HUDEP-2 (cell line): Measurements from ENCODE around the gene FBXO44.

Experiments used
- DNase-seq, 76 experiments: peaks; one replicate each; lab custom pipeline; 2025; ENCODE audit not compliant: unreplicated experiment in 76 of 76; lab: John Stamatoyannopoulos, UW

The FBXO44 gene

DNA sequence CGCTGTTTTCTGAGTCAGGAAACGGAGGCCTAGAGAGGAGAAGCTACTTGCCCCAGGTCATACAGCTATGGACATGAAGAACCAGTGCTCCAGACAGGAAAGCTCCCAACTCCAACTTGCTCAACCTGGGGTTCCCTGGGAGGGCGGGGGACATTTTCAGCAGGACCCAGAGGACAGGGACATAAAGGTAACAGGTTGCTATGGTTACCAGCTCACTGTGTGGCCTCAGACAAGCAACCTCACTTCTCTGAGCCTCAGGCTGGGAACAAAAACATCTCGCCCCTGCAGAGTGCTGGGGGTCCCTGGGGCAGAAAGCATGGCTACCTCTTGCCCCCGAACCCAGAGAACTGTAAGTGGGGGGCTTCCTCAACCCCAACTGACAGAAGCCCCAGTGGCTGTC, 16.6 kb upstream of the FBXO44 start:
- no peak for DNase-seq

DNA sequence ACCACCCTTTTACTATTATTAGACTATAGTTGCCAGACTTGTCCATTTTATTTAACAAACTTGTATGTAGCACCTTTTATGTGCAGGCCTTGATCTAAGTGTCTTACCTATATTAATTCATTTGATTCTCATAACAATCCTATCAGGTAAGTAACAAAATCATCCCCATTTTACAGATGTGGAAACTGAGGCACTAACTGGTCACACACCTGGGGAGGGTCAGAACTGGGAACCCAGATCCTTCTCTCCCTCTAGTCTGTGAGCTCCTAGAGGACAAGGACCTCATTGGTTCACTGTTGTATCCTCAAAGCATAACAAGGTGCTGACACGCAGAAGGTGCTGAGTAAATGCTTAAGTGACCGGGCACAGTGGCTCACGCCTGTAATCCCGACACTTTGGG, 15.3 kb upstream of the FBXO44 start:
- no peak for DNase-seq

DNA sequence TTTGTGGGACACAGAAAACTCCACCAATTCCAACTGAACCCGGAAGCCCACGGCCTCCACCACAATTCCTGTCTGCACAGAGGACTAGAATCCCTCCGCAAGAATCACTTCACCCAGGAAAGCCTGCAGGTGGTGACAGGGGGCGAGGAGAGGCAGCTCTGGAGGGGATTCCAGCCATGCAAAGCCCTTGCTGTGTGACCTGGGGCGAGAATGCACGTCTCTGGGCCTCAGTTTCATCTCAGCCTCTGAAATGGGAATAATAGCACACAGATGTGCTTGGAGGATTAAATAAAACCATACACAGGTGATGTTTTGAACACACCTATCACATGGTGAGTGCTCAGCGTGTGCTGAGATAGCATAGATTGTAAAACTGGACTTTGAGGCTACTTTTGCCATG, 14.6 kb upstream of the FBXO44 start:
- DNase-seq, result no peak

DNA sequence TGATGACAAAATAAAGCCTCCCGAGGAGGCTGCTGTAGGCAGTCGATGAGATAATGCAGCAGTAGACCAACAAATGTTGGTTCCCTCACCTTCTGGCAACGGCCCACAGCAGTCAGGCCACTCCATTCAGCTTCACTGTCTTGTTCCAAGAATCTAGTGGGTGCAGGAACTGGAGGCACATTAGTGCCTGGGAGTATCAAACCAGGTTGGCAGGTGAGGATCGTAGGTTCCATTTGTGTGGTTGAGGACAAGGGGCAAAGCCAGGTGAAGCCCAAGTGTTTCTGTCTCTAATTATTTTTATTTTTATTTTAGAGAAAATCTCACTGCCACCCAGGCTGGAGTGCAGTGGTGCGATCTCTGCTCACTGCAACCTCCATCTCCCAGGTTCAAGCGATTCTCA, 13.7 kb upstream of the FBXO44 start:
- no peak for DNase-seq

DNA sequence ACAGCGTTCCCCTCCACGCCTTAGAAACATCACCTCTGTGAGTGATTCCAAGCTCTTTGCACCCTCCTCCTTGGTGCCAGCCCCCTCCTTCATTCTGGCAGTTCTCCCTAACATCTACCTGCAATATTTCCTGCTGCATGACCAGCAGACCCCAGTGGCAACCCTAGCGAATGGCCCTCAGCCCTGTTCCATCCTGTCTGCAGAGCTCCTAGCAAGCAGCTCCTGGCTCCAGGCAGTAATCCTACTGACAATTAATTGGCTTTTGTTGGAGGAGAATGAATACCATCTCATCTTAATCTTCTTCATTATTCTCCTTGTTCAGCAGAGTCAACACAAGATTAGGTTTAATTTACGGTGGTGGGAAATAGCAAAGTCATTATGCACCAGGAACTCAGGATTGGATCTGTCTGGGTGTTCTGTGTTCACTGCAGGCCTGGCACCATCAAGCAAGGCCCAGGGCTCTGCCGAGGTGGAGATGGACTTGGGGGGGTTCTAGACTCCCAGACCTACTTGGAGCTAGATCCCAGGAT, 12.8 kb upstream of the FBXO44 start:
- DNase-seq, result no peak

DNA sequence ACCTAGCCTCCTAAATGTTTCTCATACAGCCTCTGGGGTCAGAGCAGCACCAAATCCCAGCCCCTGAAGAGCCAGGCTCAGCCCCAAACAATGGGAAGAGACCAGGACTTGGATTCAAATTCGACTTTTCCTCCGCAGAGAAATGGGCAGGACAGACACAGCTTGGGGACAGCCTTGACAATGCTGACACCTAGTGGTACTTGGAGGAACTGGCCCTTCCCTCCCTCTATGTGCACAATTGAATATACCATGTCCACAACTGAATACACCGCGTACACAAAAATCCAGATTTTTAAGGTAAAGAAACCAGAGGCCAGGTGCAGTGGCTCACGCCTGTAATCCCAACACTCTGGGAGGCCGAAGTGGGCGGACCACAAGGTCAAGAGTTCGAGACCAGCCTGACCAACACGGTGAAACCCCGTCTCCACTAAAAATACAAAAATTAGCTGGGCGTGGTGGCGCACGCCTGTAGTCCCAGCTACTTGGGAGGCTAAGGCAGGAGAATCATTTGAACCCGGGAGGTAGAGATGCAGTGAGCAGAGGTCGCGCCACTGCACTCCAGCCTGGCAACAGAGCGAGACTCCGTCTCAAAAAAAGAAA, 12.2 kb upstream of the FBXO44 start:
- peak in 49 of 76 experiments; percentile 3 to 65 (median 33) for DNase-seq

DNA sequence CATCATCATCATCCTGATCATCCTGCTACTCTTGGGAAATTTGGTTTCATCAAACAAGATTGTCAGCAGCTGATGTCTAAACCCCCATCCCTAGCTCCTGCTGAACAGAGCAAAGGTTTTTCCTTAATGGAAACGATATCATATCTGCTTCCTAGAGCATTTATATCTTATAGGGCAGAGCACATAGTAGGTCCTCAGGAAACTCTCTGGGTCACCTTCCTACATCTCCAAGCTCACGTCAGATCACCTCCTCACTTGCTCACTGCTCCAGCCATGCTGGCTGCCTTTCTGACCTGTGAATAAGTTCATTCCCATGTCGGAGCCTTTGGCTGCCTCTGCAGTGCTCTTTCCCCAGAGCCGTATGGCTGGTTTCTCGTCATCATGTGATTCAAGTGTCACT, 10.9 kb upstream of the FBXO44 start:
- DNase-seq, result no peak

DNA sequence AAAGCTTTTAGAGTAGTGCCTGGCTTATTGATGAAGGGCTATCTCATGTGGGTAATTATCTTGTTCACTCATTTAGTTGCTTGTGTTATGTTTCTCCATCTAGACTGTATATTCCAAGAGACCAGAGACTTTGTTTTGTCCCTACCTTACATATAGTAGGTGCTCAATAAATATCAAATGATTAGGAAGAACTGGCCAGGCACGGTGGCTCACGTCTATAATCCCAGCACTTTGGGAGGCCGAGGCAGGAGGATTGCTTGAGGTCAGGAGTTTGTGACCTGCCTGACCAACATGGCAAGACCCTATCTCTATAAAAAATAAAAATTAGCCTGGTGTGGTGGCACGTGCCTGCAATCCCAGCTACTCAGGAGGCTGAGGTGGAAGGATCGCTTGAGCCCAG, 9.4 kb upstream of the FBXO44 start:
- DNase-seq, result no peak

DNA sequence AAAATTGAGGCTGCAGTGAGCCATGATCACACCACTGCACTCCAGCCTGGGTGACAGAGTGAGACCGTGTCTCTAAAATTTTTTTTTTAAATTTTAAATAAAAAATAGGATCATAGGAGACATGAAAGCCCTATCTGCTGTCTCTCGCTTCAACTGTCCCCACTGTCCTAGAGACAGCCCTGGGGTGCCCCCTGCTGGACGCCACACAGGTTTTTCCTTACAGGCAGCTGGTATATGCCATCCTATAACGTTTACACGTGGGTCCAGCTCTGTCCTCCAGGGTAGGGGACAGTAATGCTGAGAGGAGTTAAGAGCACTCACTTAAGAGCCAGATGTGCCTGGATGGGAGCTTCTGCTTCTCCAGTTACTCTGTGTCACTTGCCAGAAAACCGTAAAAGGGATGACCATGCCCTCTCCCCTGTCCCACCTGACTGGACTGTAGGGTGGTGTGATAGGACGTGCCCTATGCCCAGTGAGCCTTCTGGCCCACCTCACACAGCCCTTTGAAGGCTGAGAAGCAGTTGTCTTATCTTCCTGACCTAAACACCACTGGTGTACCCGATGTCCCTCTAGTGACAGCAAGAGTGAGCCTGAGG, 8.9 kb upstream of the FBXO44 start:
- peak in 68 of 76 experiments; percentile 7 to 83 (median 63) for DNase-seq

DNA sequence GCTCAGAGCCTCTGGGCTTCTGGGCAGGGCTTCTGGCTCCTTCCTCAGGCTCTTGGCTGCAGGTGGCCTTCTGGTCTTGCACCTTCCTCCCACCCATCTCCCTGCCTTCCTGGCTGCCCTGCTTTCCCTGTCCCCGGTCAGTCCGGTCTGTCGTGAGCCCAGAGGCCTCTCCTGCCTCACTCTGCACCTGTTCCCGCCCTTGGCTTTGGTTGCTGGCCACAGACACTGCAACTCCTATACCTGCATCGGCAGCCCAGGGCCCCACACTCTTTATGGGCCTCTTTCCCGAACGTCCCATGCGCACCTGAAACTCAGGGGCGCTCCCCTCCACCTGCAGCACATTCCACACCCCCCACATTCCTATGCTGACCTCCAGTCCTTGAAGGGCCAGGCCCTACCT, 8.4 kb upstream of the FBXO44 start:
- DNase-seq, result no peak

DNA sequence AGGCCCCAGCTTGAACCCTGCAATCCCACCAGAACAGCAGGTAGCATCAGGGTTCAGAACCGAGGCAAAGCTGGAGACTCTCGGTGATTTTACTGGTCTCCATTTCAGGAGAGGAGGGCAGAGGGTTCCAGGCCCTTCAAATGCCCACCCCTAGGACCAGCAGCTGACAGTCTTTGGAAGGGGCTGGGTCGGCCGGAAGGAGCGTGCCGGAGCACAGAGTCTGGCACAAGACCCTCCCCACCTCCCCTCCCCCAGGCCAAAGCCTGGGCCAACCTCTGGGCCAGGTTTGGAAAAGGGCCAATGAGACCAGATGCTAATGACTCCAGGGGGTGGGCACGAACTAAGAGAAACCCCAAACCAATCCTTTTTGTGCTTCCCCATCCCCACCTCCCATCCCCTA, 7.3 kb upstream of the FBXO44 start:
- no peak for DNase-seq

DNA sequence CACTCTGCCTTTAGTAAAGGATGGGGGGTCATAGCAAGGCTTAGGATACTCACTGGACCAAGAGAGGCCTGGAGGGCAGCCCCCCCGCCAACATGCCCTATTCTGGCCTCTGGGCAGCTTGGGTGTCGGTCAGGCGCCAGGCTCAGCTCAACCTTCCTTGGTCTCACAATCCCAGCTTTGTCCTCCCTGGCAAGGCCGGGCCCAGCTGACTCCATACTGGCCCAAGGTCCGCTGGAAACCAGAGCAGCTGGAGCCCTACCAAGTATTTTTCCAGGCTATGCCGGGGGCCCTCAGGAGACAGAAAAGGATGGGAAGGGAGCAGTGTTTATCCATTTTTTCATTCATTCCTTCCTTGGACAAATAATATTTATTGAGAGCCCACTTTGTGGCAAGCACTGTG, 6.6 kb upstream of the FBXO44 start:
- no peak for DNase-seq

DNA sequence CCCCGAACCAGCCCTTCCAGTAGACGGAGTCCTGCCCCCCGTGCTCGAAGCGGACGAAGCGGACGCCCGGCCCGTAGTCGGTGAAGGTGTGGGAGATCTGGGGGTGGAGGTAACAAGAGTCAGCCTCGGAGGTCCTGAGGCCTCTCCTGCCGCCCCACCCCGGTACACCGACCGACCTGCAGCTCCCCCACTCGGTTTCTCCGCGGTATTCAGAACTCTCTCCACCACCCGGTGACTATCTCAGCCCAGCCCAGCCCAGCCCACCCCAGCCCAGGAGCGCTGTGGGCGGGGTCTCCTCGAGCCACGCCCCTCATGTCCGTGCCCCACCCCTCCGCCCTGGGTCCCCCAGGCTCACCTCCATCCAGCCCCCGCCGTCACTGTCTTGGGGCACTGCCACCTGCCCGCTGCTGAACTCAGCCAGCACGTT, 5.9 kb upstream of the FBXO44 start:
- DNase-seq, result peak in 24 of 76 experiments; percentile 3 to 40 (median 16)

DNA sequence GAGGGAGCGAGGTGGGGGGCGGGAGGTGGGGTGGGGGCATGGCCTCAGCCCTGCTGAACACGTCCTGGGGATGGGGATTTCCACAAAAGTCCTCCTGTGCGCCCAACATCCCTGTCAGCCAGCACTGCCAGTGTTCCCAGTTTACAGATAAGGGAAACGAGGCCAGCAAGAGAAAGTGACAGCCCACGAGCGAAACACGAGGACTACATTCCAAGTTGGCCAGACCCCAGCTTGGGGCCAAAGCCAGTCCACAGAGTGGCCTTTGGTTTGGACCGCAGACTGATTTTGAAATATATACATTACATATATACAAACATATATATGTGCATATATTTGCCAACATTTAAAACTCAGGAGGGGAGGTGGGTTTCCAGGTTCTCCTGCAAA, 5.4 kb upstream of the FBXO44 start:
- DNase-seq, result no peak

DNA sequence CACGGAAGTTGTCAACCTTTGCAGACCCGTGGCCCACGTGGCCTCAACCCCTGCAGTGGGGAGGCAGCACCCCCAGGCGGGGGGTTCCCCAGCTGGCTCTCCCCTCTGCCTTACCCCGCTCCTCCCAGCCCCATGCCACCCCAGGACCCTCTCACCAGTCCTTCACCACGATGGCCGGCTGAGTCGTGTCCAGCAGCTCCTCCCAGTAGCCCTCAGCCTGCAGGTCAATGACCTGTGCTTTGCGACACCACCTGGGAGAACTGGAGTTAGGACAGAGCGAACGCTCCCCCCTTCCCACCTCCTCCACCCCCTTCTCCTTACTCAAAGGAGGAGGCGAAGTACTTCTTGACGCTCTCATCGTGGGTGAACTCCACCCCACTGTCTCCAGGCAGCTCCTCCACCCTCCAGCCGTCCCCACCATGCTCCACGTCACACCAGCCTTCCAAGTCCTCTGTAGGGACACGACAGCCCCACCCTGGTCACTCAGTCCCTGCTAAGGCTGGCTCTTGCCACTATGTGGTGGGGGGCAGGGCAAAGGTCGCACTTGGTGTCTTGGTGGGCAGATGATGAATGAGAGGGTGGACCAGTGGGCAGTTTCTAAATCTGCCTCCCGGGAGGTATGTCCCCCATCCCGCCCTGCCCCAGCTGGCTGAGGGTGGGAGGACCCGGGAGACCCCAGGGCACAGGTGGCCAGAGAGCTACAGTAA, 4.9 kb upstream of the FBXO44 start:
- no peak for DNase-seq

DNA sequence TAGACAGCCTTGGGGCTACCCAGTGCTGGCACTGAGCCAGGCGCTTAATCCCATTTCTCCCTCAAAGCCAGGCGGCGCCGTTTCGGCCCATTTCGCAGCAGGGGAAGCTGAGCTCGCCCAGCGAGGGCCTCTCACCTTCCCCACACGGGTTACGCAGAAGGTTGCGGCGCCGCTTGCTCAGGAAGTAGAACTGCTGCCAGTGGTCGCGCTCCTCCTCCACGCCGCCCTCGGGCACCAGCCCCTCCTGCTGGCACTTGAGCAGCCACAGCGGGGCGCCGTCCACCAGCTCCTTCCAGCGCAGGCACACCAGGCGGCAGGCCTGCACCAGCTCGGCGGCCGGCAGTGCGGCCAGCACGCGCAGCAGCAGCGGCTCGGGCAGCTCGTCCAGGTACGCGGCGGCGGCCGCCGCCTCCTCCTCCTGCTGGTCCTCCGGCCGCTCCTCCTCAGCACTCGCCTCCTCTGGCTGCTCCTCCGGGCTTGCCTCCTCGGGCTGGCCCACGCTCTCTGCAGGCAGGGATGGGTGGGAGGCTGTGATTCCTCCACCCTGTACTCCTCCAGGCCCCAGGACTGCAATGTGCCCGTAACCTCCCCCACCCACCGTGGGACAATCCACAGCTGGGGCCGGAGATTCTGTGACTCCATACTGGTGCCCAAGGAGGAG, 4.2 kb upstream of the FBXO44 start:
- DNase-seq, result peak in 62 of 76 experiments; percentile 15 to 82 (median 54)

DNA sequence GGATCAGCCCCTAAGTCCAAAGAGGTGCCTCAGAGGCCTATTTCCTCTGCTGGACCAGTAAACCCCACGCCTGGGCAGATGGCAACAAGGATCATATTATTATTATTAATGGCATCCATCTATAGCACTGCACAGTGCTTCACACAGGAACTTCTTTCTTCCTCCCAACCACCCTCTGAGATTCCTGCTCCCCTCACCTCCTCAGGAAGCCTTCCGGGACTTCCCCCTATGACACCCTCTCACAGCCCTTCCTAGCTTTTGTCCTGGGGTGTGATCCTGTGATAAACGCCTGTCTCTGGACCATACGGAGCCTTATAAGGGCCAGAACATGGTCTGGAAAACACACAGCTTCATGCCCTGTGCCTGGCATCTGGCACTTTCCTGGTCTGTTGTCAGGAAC, 3.7 kb upstream of the FBXO44 start:
- DNase-seq, result no peak

DNA sequence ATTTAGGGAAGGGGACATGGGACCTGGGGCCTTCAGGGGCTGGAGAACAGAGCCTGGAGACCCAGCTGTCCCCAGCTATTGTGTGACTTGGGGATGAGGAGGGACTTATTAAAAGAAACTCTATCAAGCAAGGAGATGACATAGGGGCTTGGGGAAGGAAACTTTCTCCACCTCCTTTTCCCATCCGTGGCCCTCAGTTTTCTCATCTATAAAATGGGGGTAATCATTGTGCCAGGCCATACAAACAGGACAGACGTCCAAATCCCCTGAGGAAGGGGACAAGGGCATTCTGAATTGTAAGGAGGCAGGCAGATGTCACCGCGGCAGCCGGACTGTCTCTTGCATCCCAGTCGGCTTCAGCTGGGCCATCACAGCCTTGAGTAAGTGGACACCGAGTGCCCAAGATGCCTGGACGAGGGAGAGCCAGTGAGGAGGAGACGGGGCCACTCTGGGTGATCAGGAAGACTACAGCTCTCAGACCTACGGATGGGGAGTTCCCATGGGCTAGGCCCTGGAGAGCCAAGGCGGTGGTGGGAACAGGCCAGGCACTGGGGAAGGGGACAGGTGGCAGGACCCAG, 2.4 kb upstream of the FBXO44 start:
- DNase-seq, result no peak

DNA sequence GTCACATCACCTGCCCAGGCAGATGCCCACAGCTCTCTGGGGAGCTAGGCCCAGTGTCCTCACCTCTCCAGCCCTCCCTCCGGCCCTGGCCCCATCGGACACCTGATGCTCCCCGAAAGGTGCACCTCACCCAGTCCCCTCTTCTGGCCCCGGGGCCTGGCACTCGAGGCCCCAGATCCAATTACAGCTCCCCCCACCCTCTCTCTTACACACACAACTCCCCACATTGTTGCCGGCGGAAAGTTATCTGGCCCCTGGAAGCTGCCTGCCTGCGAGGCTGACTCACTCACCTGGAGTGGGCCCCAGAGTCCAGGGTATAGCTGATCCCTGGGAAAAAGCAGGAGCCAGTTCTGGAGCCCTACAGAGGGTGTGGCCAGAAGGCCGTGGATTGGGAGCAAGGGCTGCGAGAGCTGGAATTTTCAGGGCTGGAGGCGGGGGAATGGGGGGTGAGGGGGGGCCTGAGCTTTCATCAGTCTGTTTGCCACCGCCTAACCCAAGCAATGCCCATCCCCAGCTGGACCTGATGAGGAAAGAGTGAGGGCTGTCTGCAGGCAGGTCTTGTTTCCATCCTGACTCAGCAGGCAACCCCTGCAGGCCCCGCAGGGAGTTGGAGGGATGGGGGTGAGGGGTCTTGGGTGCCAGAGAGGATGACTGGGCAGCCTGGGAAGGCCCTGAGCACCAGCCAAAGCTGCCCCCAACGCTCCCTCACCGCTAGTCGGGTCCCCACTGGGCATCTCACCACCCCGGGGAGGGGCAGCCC, 1.4 kb upstream of the FBXO44 start:
- DNase-seq, result no peak

DNA sequence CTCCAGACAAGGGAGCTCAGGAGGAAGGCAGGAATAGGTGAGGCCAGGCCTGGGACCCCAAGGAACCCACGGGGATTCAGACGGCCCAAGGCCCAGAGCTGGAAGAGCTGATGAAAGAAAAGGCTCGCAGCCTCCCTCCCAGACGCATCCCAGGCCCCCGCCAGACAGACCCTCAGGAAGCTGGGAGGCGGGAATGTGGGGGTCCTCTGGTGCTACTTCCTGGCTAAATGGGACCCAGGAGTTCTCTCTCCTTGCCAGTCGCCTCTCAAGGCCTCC, 878 bp upstream of the FBXO44 start:
- DNase-seq, result no peak
